Memory B cell (primary cell): ENCODE measurements around the gene TMEM131L.
A peak's percentile ranks its signal among the peaks of the same experiment; 100 is the strongest.

Experiments
- ATAC-seq: fragments of 150-1000 bp; cut with Tn5 transposase; 2 replicates; pipeline ENCODE4 v1.10.0; 2021; ENCODE audit warnings: low read depth, mild to moderate bottlenecking, moderate library complexity
- DNase-seq, 2 donors: peaks; one replicate each; pipeline ENCODE4 v3.0.0; 2022; ENCODE audit warnings: low spot score in 2 of 2
- H3K27ac Mint-ChIP-seq: one replicate; pipeline ENCODE4 v1.8.0; 2022; ENCODE audit warnings: mild to moderate bottlenecking, moderate library complexity, mixed read lengths
- H3K27me3 Mint-ChIP-seq: one replicate; pipeline ENCODE4 v1.8.0; 2022; ENCODE audit warnings: mixed read lengths
- H3K36me3 Mint-ChIP-seq: one replicate; pipeline ENCODE4 v1.8.0; 2022; ENCODE audit warnings: mild to moderate bottlenecking, mixed read lengths
- H3K4me1 Mint-ChIP-seq: one replicate; pipeline ENCODE4 v1.8.0; 2022; ENCODE audit warnings: mixed read lengths
- H3K4me3 Mint-ChIP-seq: one replicate; pipeline ENCODE4 v1.8.0; 2022; ENCODE audit warnings: mild to moderate bottlenecking, moderate library complexity, mixed read lengths
- H3K9me3 Mint-ChIP-seq: one replicate; pipeline ENCODE4 v1.8.0; 2022; ENCODE audit warnings: mixed read lengths

Gene TMEM131L

DNA sequence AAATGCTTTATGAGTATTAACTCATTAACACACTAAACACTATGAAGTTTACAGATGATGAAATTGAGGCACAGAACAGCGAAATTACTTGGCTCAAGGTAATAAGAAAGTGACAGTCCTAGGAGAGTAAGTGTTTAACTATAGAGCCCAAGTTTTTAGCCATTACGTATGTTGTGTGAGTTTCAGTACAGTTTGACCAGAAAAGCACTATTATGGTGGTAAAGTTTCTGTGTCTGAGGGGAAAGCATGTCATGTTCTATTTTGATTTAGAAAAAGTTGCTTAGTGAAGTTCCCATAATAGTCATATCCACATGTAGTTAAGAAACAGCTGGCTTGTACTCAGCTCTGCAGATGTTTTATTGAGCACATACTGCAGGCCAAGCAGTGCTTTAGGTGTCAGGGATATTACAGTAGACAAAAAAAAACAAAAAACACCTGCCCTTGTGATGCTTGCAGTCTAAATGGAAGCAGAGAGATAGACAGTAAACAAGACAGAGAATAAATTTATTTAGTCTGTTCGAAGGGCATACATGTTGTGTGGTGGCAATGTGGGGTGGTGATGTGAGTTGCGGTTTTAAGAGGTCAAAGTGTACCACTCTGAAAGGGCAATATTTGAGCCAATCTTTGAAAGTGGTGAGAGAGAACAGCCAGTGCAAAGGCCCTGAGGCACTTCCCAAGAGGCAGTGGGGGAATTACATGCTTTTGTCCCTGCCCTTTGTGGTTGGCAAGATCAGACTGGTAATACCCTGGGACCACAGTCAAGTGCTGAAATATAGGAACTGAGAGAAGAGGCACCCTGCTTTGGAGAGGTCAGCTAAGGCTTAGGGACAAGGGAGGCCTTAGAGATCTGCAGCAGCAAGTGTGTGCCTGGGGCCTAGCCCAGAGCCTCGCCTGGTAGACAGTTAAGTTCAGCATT, 6.2 kb downstream of the TMEM131L start:
- ATAC-seq (peak; percentile 7), DNase-seq (no peak)
- H3K4me1 Mint-ChIP-seq = peaks cover 63% of the 10 kb centered on the region
- peaks cover 5% of the 10 kb centered on the region for H3K9me3 Mint-ChIP-seq
- no peaks in the 10 kb centered on the region for H3K27me3 Mint-ChIP-seq
- peak overlapping the region; percentile 100 for H3K27ac Mint-ChIP-seq
- peaks cover 38% of the 10 kb centered on the region for H3K36me3 Mint-ChIP-seq
- peak overlapping the region; percentile 95 for H3K4me3 Mint-ChIP-seq

DNA sequence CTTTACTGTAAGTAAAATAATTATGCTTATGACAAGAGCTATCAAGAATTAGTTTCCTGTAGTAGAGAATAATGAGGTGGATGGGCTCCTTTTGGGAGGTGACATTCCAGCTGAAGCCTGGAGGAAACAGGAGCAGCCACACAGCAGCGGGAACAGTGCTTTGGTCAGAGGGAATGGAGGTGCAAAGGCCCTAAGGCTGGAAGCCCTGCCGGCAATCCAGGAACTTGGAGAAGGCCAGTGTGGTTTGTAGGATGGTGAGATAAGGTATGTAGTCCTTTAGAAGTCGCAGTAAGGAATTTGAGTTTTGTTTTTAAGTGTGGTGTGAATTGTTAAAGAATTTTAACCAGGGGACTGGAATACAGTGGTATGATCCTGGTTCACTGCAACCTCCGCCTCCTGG, 8.1 kb downstream of the TMEM131L start:
- peaks cover 71% of the 10 kb centered on the region for H3K4me1 Mint-ChIP-seq
- peak overlapping the region; percentile 43 for H3K4me3 Mint-ChIP-seq
- H3K27me3 Mint-ChIP-seq = no peaks in the 10 kb centered on the region
- H3K9me3 Mint-ChIP-seq = peaks cover 5% of the 10 kb centered on the region
- ATAC-seq (no peak), DNase-seq (no peak)
- peak overlapping the region; percentile 100 for H3K27ac Mint-ChIP-seq
- peaks cover 39% of the 10 kb centered on the region for H3K36me3 Mint-ChIP-seq

DNA sequence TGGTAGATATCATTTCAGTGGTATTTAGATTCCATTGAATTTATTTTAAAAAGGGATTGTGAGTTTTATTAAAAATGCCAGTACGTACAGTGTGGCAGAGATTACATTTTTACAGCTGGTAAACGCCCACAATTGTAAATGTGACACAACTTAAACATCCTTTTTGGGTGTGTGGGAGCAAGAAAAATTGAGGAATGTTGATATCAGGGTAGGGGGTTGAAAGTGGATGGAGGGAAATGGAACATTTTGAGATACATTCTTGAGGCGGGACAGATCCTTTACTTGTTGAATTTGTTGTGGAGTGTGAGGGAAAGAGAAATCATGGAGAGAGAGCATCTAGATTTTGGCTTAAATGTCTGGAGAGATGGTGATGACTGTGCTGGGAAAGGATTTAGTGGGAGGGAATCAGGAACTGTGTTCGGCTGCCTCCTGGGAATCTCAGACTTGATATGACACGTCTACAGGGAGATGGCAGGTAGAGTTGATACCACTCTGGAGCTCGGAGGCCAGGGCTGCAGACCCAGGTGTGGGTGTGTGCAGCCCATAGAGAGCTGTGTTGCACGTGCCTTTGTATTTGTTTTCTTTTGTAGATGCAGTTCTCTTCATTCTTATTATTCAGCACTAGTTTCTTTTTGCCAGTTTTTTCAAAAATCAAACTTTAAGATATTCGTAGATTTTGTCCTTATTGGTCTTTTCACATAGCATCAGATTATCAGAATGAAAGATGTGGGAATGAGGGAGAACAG, 10.8 kb downstream of the TMEM131L start:
- H3K4me3 Mint-ChIP-seq = peak overlapping the region; percentile 21

DNA sequence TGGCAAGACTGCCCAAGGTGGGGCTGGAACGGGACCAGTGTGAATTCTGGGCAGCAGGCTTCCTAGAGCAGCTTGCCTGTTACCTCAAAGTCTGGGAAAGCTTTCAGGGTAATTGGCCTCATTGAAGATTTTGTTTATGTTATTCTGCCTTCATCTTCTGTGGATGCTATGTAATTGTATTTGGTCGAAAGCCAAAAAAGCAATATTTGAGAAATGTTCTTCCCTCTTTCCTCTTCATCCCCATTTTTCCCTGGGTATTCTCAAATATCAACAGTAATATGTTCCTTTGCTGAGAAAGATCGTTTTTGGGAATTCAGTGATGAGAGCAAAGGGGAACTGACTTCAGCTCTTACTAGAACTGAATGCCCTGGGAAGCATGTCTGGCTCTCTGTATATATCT, 12.9 kb downstream of the TMEM131L start:
- DNase-seq (no peak), ATAC-seq (no peak)
- peaks cover 32% of the 10 kb centered on the region for H3K36me3 Mint-ChIP-seq
- peaks cover 52% of the 10 kb centered on the region for H3K4me1 Mint-ChIP-seq
- no peaks in the 10 kb centered on the region for H3K27me3 Mint-ChIP-seq
- peak overlapping the region; percentile 91 for H3K27ac Mint-ChIP-seq
- H3K4me3 Mint-ChIP-seq = peak overlapping the region; percentile 64
- no peaks in the 10 kb centered on the region for H3K9me3 Mint-ChIP-seq

More for the DNA sequence above, 10.8 kb downstream of the TMEM131L start:
- H3K4me1 Mint-ChIP-seq = peaks cover 61% of the 10 kb centered on the region
- DNase-seq (no peak), ATAC-seq (no peak)
- H3K9me3 Mint-ChIP-seq = peaks cover 3% of the 10 kb centered on the region
- no peaks in the 10 kb centered on the region for H3K27me3 Mint-ChIP-seq
- peaks cover 44% of the 10 kb centered on the region for H3K36me3 Mint-ChIP-seq
- peak overlapping the region; percentile 91 for H3K27ac Mint-ChIP-seq

DNA sequence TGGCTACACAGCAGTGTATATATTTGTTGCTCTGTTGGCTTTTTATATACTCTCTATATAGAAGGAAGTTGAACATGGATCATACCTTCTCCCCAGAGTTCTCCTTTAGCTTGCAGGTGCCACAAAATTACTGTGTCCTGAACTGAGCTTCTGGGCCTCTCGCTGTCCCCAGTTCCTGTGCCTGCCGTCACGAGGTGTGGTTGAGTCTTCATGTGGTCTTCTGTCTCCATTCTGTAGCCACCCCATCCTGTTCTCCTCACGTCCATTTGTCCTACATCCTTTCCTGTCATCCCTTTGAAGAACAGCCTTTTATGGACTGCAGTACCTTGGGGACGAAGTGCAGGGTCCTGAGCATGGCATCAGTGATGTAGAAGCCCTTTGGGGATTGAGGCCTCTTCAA, 14.5 kb downstream of the TMEM131L start:
- DNase-seq (no peak), ATAC-seq (peak; percentile 23)
- Mint-ChIP-seq H3K9me3 (no peaks in the 10 kb centered on the region), H3K4me1 (peaks cover 45% of the 10 kb centered on the region), H3K27me3 (no peaks in the 10 kb centered on the region), H3K4me3 (peak overlapping the region; percentile 70), H3K36me3 (peaks cover 20% of the 10 kb centered on the region), H3K27ac (peak overlapping the region; percentile 91)

DNA sequence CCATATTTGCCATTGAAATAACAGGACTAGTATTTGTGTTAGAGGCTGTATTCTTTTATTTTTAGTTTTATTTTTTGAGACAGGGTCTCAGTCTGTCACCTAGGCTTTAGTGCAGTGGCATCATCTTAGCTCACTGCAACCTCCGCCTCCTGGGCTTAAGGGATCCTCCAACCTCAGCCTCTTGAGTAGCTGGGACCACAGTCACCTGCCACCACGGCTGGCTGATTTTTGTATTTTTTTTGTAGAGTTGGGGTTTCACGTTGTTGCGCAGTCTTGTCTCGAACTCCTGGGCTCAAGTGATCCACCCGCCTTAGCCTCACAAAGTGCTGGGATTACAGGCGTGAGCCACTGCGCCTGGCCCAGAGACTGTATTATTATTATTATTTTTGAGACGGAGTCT, 15.3 kb downstream of the TMEM131L start:
- peak overlapping the region; percentile 91 for H3K27ac Mint-ChIP-seq
- H3K27me3 Mint-ChIP-seq = no peaks in the 10 kb centered on the region
- peak overlapping the region; percentile 70 for H3K4me3 Mint-ChIP-seq
- ATAC-seq (peak; percentile 68), DNase-seq (no peak)
- H3K36me3 Mint-ChIP-seq = peaks cover 20% of the 10 kb centered on the region
- peaks cover 52% of the 10 kb centered on the region for H3K4me1 Mint-ChIP-seq
- H3K9me3 Mint-ChIP-seq = no peaks in the 10 kb centered on the region

DNA sequence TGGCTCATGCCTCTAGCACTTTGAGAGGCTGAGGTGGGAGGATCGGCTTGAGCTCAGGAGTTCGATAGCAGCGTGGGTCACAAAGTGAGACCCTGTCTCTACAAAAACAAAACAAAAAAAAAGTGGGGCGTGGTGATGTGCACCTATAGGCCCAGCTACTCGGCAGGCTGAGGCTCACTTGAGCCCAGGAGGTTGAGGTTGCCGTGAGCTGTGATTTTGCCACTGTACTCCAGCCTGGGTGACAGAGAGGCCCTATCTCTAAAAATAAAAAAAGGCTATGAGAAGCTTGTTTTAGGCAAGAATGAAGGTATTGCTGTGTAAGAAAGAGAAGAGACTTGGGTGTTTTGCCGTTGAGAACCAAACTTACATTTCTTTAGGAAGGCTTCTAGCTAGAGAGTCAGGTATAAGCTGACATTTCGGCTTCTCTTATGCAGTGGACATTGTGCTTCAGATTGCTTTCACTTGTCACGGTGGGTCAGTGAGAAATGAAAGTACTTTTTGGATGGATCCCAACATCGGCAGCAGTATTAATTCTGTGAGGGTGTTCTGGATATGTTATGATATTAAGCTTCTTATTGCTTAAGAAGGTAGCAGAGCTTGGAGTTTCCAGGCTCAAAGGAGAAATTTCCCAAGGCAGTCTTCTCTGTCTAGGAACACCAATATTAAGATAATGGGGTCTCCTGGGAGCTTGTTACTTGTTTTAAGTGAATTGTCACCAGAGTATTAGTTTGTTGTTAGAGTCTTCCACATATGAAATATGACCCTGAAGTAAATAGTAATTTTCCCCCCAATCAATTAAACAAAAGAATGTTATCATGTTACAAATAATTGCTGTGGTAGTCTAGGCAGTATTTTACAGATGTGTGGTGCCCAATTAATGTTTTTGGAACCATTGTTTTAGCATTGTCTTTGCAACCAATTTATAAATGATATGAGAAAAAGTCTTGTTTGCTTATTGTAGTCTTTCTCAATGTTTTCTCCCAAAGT, 17.6 kb downstream of the TMEM131L start:
- peaks cover 14% of the 10 kb centered on the region for H3K36me3 Mint-ChIP-seq
- H3K4me3 Mint-ChIP-seq = peak overlapping the region; percentile 81
- DNase-seq (no peak), ATAC-seq (no peak)
- peaks cover 56% of the 10 kb centered on the region for H3K4me1 Mint-ChIP-seq
- H3K27ac Mint-ChIP-seq = peak overlapping the region; percentile 91
- no peaks in the 10 kb centered on the region for H3K27me3 Mint-ChIP-seq
- no peaks in the 10 kb centered on the region for H3K9me3 Mint-ChIP-seq

DNA sequence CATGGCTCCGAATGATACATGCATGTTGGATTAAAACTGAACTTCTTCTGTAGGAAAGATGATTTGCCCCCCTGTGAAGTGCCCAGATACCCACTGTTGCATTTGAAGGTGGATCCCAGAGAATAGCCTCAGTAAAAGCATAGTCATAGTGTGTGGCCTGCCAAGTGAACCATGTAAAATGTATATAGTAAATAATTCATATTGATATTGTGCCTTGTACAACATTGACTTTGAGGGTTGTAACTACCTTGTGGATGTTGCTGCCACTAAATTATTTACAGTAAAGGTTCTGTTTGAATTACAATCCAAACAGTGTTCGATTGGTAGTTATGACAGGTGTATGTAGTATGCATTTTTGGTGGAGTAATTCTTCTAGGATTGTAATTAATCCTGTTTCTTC, 19.2 kb downstream of the TMEM131L start:
- Mint-ChIP-seq H3K4me3 (no peak overlapping the region), H3K27ac (peak overlapping the region; percentile 93), H3K27me3 (no peaks in the 10 kb centered on the region), H3K36me3 (peaks cover 7% of the 10 kb centered on the region), H3K9me3 (no peaks in the 10 kb centered on the region), H3K4me1 (peaks cover 59% of the 10 kb centered on the region)
- DNase-seq (no peak), ATAC-seq (no peak)

DNA sequence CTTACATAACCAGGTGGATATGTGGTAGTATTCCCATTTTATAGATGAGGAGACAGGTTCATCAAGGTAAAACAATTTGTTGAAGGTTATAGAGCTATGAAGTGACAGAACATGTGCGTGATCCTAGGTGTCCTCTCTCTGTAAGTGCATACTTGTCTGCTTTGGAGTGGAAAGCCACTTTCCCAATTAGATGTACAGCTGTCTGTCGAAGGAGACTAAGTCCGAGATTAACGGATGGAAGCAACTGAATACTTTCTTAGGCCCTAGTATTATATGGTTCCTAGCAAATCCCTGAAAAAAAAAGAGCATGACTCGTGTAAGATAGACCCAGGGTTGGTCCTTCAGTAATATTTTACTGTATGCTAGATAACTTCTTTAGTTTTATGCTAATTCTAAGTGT, 19.7 kb downstream of the TMEM131L start:
- H3K9me3 Mint-ChIP-seq = no peaks in the 10 kb centered on the region
- ATAC-seq (no peak), DNase-seq (no peak)
- H3K4me1 Mint-ChIP-seq = peaks cover 56% of the 10 kb centered on the region
- H3K36me3 Mint-ChIP-seq = peaks cover 4% of the 10 kb centered on the region
- H3K4me3 Mint-ChIP-seq = peak overlapping the region; percentile 27
- no peaks in the 10 kb centered on the region for H3K27me3 Mint-ChIP-seq
- peak overlapping the region; percentile 93 for H3K27ac Mint-ChIP-seq

DNA sequence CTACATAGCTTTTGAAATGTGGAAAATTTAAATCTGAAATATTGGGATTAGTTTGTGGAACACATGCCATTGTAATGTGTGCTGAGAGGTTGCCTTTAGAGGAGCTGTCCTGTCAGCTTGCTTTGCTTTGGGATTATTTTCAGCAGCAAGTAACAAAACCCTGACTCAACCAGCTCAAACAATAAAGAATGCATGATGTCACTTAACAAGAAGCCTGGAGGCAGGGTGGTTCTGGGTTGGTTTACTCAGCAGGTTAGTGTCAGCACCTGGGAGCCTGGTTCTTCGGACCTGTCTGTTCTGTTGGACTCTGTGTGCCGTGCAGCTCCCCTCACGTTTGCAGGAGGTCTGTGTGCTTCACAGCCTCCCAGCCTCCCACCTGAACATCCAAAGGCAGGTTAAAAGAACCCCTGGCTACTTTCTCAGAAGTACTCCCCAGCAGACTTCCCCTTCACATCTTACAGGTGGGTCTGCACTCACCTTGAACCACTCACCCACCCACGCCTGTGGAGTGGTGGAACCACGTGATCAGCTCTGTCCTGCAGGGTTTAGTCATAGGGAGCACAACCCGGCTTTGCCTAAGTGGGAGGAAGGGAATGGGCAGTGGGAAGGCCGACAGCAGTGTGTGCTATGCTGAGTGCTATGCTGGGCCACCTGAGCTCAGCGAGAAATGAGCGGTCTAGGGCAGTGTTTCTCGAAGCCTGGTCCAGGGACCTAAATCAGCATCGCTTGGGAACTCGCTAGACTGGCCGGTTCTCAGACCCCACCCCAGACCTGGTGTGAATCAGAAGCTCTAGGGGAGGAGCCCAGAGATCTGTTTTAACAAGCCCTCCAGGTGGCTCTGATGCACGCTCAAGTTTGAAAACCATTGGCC, 20.4 kb downstream of the TMEM131L start:
- Mint-ChIP-seq H3K36me3 (peaks cover 5% of the 10 kb centered on the region), H3K4me3 (peak overlapping the region; percentile 81), H3K4me1 (peaks cover 57% of the 10 kb centered on the region), H3K27me3 (no peaks in the 10 kb centered on the region), H3K27ac (peak overlapping the region; percentile 93), H3K9me3 (no peaks in the 10 kb centered on the region)
- peak; percentile 9 for ATAC-seq
- DNase-seq = no peak

DNA sequence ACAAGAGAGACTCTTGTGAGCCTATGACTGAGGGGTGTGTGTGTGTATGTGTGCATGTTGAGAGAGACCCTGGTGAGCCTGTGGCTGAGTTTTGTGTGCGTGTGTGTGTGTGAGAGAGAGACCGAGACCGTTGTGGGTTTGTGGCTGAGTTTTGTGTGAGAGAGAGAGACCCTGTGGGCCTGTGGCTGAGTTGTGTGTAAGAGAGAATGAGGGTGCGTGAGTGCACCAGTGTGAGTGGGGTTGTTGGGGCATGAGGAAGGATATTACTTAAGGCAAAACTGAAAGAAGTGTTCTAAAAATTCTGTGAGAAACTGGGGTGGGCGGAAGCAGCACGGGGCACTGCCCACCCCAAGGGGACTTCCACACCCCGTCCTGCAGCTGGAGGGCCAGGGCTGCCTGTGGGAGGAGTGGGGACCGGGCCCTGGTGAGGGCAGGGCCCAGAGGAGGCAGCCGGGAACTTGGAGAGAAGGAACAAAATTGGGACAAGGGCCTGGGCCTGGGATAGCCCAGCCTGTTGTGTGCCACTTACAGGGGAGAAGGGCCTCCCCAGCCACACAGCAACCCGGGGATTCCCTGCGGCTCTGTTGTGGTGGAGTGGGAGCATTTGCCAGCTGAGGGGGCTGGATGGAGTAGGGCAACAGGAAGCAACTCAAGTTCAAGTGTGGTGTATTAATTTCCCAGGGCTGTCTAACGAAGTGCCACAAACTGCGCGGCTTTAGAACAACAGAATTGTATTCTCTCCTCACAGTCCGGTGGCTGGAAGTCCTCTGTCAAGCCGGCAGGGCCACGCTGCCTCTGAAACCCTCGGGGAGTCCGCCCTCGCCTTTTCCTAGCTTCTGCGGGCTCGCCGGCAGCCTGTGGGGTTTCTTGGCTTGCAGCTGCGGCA, 22.1 kb downstream of the TMEM131L start:
- H3K4me3 Mint-ChIP-seq = peak overlapping the region; percentile 81
- peak overlapping the region; percentile 93 for H3K27ac Mint-ChIP-seq
- peaks cover 57% of the 10 kb centered on the region for H3K4me1 Mint-ChIP-seq
- H3K36me3 Mint-ChIP-seq = peaks cover 6% of the 10 kb centered on the region
- H3K9me3 Mint-ChIP-seq = no peaks in the 10 kb centered on the region
- DNase-seq (peak; percentile 55 to 59), ATAC-seq (peak; percentile 75)
- no peaks in the 10 kb centered on the region for H3K27me3 Mint-ChIP-seq
